ENCODE results near the gene SBNO1.
"Not testable (repeated sequence)": the region's sequence is repeated elsewhere in the genome, so short reads cannot be mapped to it uniquely, and the experiment has no call there.

Gene SBNO1

GRCh38 chr12:123319273-123319672 lies 45.4 kb downstream of the SBNO1 start:
- Histone ChIP-seq H3K36me3 (peaks cover 90 to 100% (median 99%) of the 10 kb centered on the region in 3 donors), H3K9me3 (no peaks in the 10 kb centered on the region), H3K4me3 (no peak overlapping the region), H3K27ac (no peak overlapping the region), H3K4me1 (no peaks in the 10 kb centered on the region), H3K27me3 (no peaks in the 10 kb centered on the region)
- DNase-seq = no peak
- TF ChIP-seq CTCF (IDR thresholded peaks at IDR 0.05) = no peak
- intact Hi-C loops (cut with DNase I; ENCODE audit: low total_unique reads) = no loop called here

- H3K9me3 ChIP-seq; H3K4me1 ChIP-seq; DNase-seq; H3K4me3 ChIP-seq; H3K27ac ChIP-seq; H3K27me3 ChIP-seq; intact Hi-C loops (cut with DNase I; ENCODE audit: low total_unique reads): not testable (repeated sequence)
- peaks cover 56 to 96% (median 95%) of the 10 kb centered on the region in 3 donors for H3K36me3 ChIP-seq
Measured at GRCh38 chr12:123313046-123313445, 51.6 kb downstream of the SBNO1 start.

- H3K9me3 ChIP-seq = no peaks in the 10 kb centered on the region
- no peak for TF ChIP-seq CTCF (IDR thresholded peaks at IDR 0.05)
- no peaks in the 10 kb centered on the region for H3K4me1 ChIP-seq
- H3K27ac ChIP-seq = no peak overlapping the region
- H3K27me3 ChIP-seq = no peaks in the 10 kb centered on the region
- DNase-seq = no peak
- intact Hi-C loops (cut with DNase I; ENCODE audit: low total_unique reads) = no loop called here
- peaks cover 61 to 98% (median 86%) of the 10 kb centered on the region in 3 donors for H3K36me3 ChIP-seq
- H3K4me3 ChIP-seq = no peak overlapping the region
Measured at GRCh38 chr12:123306200-123306599, 58.4 kb downstream of the SBNO1 start.

GRCh38 chr12:123305136-123305535 lies 59.5 kb downstream of the SBNO1 start:
- no peak overlapping the region for H3K4me3 ChIP-seq
- no peak for DNase-seq
- no peak for TF ChIP-seq CTCF (IDR thresholded peaks at IDR 0.05)
- no peaks in the 10 kb centered on the region for H3K4me1 ChIP-seq
- H3K27me3 ChIP-seq = no peaks in the 10 kb centered on the region
- H3K36me3 ChIP-seq = peaks cover 62 to 98% (median 85%) of the 10 kb centered on the region in 3 donors
- intact Hi-C loops (cut with DNase I; ENCODE audit: low total_unique reads) = no loop called here
- no peaks in the 10 kb centered on the region for H3K9me3 ChIP-seq
- no peak overlapping the region for H3K27ac ChIP-seq

GRCh38 chr12:123293178-123293760 lies 71.4 kb downstream of the SBNO1 start:
- Histone ChIP-seq H3K27me3 (no peaks in the 10 kb centered on the region), H3K9me3 (no peaks in the 10 kb centered on the region), H3K4me1 (no peaks in the 10 kb centered on the region), H3K4me3 (no peak overlapping the region), H3K36me3 (peaks cover 43 to 72% (median 65%) of the 10 kb centered on the region in 3 donors), H3K27ac (no peak overlapping the region)
- DNase-seq = no peak
- TF ChIP-seq CTCF (IDR thresholded peaks at IDR 0.05) = no peak
- intact Hi-C loops (cut with DNase I; ENCODE audit: low total_unique reads) = no loop called here

- Histone ChIP-seq H3K36me3 (peaks cover 13 to 40% (median 34%) of the 10 kb centered on the region in 3 donors), H3K9me3 (no peaks in the 10 kb centered on the region), H3K4me3 (no peak overlapping the region), H3K27me3 (no peaks in the 10 kb centered on the region), H3K4me1 (no peaks in the 10 kb centered on the region), H3K27ac (no peak overlapping the region)
- TF ChIP-seq CTCF (IDR thresholded peaks at IDR 0.05) = no peak
- intact Hi-C loops (cut with DNase I; ENCODE audit: low total_unique reads) = no loop called here
- DNase-seq = no peak
Measured at GRCh38 chr12:123289911-123290310, 74.7 kb downstream of the SBNO1 start.

Measured in tibial artery (tissue), 4 donors.